Liver (tissue), 9 donors: ENCODE measurements around the gene IFRD1. TPM values are rescaled to one million over a fixed set of nuclear protein-coding genes. Genes with fewer than 3 reads are reported as not detected.

Source experiments
- DNase-seq: peaks from one replicate; pipeline ENCODE4 v3.0.0-alpha.2; 2017; ENCODE audit warnings: low spot score
- H3K27ac ChIP-seq, 2 donors: one replicate each; pipeline ENCODE4 v1.7.0; 2013; ENCODE audit warnings: inconsistent platforms in 2 of 2, low read length in 2 of 2, control low read depth in 1 of 2, low read depth in 1 of 2, mild to moderate bottlenecking in 1 of 2
- H3K27me3 ChIP-seq, 4 donors: one replicate each; pipeline versions ENCODE4 v1.6.1 to v1.7.0; 2013; ENCODE audit warnings: low read length in 3 of 4, inconsistent platforms in 1 of 4, mild to moderate bottlenecking in 1 of 4, moderate library complexity in 1 of 4; ENCODE audit not compliant: control insufficient read depth in 4 of 4, insufficient read depth in 4 of 4
- H3K36me3 ChIP-seq, 4 donors: one replicate each; pipeline versions ENCODE4 v1.6.1 to v1.7.0; 2013; ENCODE audit warnings: low read length in 3 of 4, mild to moderate bottlenecking in 3 of 4, low read depth in 1 of 4, moderate library complexity in 1 of 4; ENCODE audit not compliant: control insufficient read depth in 4 of 4, insufficient read depth in 3 of 4
- H3K4me1 ChIP-seq, 4 donors: one replicate each; pipeline versions ENCODE4 v1.6.1 to v1.7.0; 2013; ENCODE audit warnings: low read length in 3 of 4, mild to moderate bottlenecking in 3 of 4, moderate library complexity in 1 of 4; ENCODE audit not compliant: control insufficient read depth in 4 of 4, insufficient read depth in 4 of 4
- H3K4me3 ChIP-seq, 3 donors: one replicate each; pipeline versions ENCODE4 v1.6.1 to v1.7.0; 2013; ENCODE audit warnings: low read length in 3 of 3, control low read depth in 1 of 3, low read depth in 1 of 3, mild to moderate bottlenecking in 1 of 3
- H3K9ac ChIP-seq, 2 donors: one replicate each; pipeline ENCODE4 v1.7.0; 2013; ENCODE audit warnings: low read length in 2 of 2, mild to moderate bottlenecking in 2 of 2, moderate library complexity in 2 of 2, control low read depth in 1 of 2, low read depth in 1 of 2
- H3K9me3 ChIP-seq, 4 donors: one replicate each; pipeline versions ENCODE4 v1.6.1 to v1.7.0; 2013; ENCODE audit warnings: low read length in 3 of 4; ENCODE audit not compliant: control insufficient read depth in 4 of 4
- EGR1 ChIP-seq, 2 donors: IDR thresholded peaks; 2 replicates each; pipeline ENCODE4 v1.6.1; 2016 to 2018; ENCODE audit warnings: antibody characterized with exemption in 2 of 2, low read depth in 2 of 2
- FOXA1 ChIP-seq: IDR thresholded peaks from 2 replicates; pipeline ENCODE4 v1.6.1; 2016; ENCODE audit warnings: antibody characterized with exemption
- FOXA2 ChIP-seq: IDR thresholded peaks from 2 replicates; pipeline ENCODE4 v1.6.1; 2016; ENCODE audit warnings: antibody characterized with exemption
- GABPA ChIP-seq, 2 donors: IDR thresholded peaks in 1 of 2; conservative IDR thresholded peaks in 1 of 2; 2 replicates each; pipeline ENCODE4 v1.6.1; 2016; ENCODE audit warnings: antibody characterized with exemption in 2 of 2, mild to moderate bottlenecking in 1 of 2, moderate library complexity in 1 of 2
- HNF4A ChIP-seq, 2 donors: conservative IDR thresholded peaks; 2 replicates each; pipeline ENCODE4 v1.6.1; 2016; ENCODE audit warnings: antibody characterized with exemption in 2 of 2, mild to moderate bottlenecking in 2 of 2
- HNF4G ChIP-seq: IDR thresholded peaks from 2 replicates; pipeline ENCODE4 v1.6.1; 2016; ENCODE audit warnings: antibody characterized with exemption
- JUND ChIP-seq, 2 donors: IDR thresholded peaks; 2 replicates each; pipeline ENCODE4 v1.6.1; 2016; ENCODE audit warnings: antibody characterized with exemption in 2 of 2
- NR2F2 ChIP-seq: IDR thresholded peaks from 2 replicates; pipeline ENCODE4 v1.6.1; 2016; ENCODE audit warnings: antibody characterized with exemption
- RAD21 ChIP-seq, 2 donors: IDR thresholded peaks; 2 replicates each; pipeline ENCODE4 v1.6.1; 2016; ENCODE audit warnings: antibody characterized with exemption in 2 of 2, mild to moderate bottlenecking in 2 of 2
- RXRA ChIP-seq, 2 donors: IDR thresholded peaks; 2 replicates each; pipeline ENCODE4 v1.6.1; 2017 to 2018; ENCODE audit warnings: antibody characterized with exemption in 2 of 2, mild to moderate bottlenecking in 1 of 2
- SP1 ChIP-seq: IDR thresholded peaks from 2 replicates; pipeline ENCODE4 v1.6.1; 2018; ENCODE audit warnings: antibody characterized with exemption, mild to moderate bottlenecking
- TAF1 ChIP-seq: conservative IDR thresholded peaks from 2 replicates; pipeline ENCODE4 v1.6.1; 2016; ENCODE audit warnings: antibody characterized with exemption, mild to moderate bottlenecking
- WGBS: extraction: QIAGEN DNeasy Blood & Tissue Kit; methylation state at CpG from one replicate; pipeline ENCODE4 v1.1.7; 2013; 5-methylcytosine and 5-hydroxymethylcytosine counted together
- polyA plus RNA-seq, 2 donors: library from polyadenylated mRNA; stranded (reverse) in 1 of 2; unstranded in 1 of 2; fragments of 200-250 nt in 1 of 2; fragments of >200 nt in 1 of 2; fragmentation: Nextera tagmentation in 1 of 2; extraction: Ambion mirVana in 1 of 2; gene quantifications; one replicate each; pipeline versions ENCODE4 v1.2.1 to v1.2.3, GENCODE V29; 2013 to 2015
- total RNA-seq, 2 donors: library from RNA; depleted of rRNA; stranded (reverse); fragments of >200 nt; gene quantifications; one replicate each; pipeline ENCODE4 v1.2.3, GENCODE V29; 2014
- TF ChIP-seq, protein P1 (sequence below): IDR thresholded peaks from 2 replicates; pipeline ENCODE4 v1.6.1; 2016; ENCODE audit warnings: antibody characterized with exemption
- TF ChIP-seq, protein P2 (sequence below): IDR thresholded peaks from 2 replicates; pipeline ENCODE4 v1.6.1; 2016; ENCODE audit warnings: antibody characterized with exemption
- TF ChIP-seq, protein P3 (sequence below): IDR thresholded peaks from 2 replicates; pipeline ENCODE4 v1.6.1; 2016; ENCODE audit warnings: antibody characterized with exemption, mild to moderate bottlenecking
- TF ChIP-seq, protein P4 (sequence below): fragments of 150-350 bp; IDR thresholded peaks from 2 replicates; pipeline ENCODE4 v1.5.1; 2017; ENCODE audit warnings: improper control_type of control experiment, low read depth, low read length; ENCODE audit not compliant: missing input control
- donor health status: healthy.
- donor health status: healthy.
- donor health status: healthy.
- donor health status: healthy.
- donor health status: healthy.

IFRD1 gene
- total and polyA plus RNA-seq, 4 donors: 7.7 to 35.6 (median 21.1) TPM

DNA sequence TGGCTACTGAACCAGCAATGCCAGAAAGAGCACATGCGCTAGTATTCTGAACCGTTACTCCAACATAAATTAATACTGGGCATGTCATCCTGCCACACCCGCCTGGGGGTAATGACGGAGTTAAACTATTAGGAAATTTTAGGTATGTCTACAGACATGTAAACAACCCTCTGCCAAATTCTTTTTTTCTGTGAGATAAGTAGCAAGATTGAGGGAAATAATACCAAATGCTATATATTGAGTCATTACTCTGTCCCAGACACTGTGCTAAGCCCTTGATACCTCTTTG lies 37.9 kb downstream of the IFRD1 start:
- Histone ChIP-seq H3K4me1 (no peaks in the 10 kb centered on the region), H3K9me3 (no peaks in the 10 kb centered on the region), H3K36me3 (peaks cover 0 to 3% (median 0%) of the 10 kb centered on the region in 4 donors), H3K27me3 (no peaks in the 10 kb centered on the region), H3K4me3 (no peak overlapping the region), H3K9ac (no peak overlapping the region), H3K27ac (no peak overlapping the region)
- TF ChIP-seq, protein P1, sequence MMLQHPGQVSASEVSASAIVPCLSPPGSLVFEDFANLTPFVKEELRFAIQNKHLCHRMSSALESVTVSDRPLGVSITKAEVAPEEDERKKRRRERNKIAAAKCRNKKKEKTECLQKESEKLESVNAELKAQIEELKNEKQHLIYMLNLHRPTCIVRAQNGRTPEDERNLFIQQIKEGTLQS: no peak
- TF ChIP-seq FOXA2 (no peak), EGR1 (IDR thresholded peaks at IDR 0.05; ENCODE audit: low read depth in 2 of 2) (no peak), TAF1 (no peak), GABPA (IDR thresholded peaks at IDR 0.05 in 1 of 2, conservative IDR thresholded peaks at IDR 0.05 in 1 of 2) (no peak), FOXA1 (no peak), HNF4A (conservative IDR thresholded peaks at IDR 0.05) (no peak), NR2F2 (no peak), RAD21 (IDR thresholded peaks at IDR 0.05) (no peak), HNF4G (no peak), SP1 (no peak)
- TF ChIP-seq, protein P2, sequence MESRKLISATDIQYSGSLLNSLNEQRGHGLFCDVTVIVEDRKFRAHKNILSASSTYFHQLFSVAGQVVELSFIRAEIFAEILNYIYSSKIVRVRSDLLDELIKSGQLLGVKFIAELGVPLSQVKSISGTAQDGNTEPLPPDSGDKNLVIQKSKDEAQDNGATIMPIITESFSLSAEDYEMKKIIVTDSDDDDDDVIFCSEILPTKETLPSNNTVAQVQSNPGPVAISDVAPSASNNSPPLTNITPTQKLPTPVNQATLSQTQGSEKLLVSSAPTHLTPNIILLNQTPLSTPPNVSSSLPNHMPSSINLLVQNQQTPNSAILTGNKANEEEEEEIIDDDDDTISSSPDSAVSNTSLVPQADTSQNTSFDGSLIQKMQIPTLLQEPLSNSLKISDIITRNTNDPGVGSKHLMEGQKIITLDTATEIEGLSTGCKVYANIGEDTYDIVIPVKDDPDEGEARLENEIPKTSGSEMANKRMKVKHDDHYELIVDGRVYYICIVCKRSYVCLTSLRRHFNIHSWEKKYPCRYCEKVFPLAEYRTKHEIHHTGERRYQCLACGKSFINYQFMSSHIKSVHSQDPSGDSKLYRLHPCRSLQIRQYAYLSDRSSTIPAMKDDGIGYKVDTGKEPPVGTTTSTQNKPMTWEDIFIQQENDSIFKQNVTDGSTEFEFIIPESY: no peak
- TF ChIP-seq, protein P3, sequence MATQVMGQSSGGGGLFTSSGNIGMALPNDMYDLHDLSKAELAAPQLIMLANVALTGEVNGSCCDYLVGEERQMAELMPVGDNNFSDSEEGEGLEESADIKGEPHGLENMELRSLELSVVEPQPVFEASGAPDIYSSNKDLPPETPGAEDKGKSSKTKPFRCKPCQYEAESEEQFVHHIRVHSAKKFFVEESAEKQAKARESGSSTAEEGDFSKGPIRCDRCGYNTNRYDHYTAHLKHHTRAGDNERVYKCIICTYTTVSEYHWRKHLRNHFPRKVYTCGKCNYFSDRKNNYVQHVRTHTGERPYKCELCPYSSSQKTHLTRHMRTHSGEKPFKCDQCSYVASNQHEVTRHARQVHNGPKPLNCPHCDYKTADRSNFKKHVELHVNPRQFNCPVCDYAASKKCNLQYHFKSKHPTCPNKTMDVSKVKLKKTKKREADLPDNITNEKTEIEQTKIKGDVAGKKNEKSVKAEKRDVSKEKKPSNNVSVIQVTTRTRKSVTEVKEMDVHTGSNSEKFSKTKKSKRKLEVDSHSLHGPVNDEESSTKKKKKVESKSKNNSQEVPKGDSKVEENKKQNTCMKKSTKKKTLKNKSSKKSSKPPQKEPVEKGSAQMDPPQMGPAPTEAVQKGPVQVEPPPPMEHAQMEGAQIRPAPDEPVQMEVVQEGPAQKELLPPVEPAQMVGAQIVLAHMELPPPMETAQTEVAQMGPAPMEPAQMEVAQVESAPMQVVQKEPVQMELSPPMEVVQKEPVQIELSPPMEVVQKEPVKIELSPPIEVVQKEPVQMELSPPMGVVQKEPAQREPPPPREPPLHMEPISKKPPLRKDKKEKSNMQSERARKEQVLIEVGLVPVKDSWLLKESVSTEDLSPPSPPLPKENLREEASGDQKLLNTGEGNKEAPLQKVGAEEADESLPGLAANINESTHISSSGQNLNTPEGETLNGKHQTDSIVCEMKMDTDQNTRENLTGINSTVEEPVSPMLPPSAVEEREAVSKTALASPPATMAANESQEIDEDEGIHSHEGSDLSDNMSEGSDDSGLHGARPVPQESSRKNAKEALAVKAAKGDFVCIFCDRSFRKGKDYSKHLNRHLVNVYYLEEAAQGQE: no peak
- WGBS: 98% methylated on average over 4 of the region's 4 CpGs
- DNase-seq: no peak

DNA sequence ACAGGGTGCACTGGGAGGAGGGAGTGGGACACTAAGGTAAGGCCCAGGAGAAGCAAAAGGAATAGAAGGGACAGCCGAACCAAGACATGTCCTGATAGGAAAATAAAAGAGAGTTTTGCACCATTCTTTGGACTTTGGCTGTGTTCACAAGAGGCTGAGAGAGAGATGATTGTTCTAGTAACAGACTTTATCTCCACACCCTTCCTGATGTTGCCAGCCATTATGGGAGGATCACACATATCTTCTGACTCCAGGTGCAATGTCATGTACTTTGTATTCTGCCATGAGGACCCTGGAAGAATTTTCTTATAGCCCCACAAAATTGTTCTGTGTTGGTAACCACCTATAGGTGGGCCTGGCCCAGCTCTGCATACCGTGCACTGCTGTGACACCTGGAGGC lies 41.9 kb downstream of the IFRD1 start:
- no peak overlapping the region for H3K4me3 ChIP-seq
- no peak for DNase-seq
- H3K9ac ChIP-seq: no peak overlapping the region
- peaks cover 0 to 1% (median 0%) of the 10 kb centered on the region in 4 donors for H3K36me3 ChIP-seq
- H3K4me1 ChIP-seq: peaks cover 0 to 7% (median 2%) of the 10 kb centered on the region in 4 donors
- no peaks in the 10 kb centered on the region for H3K27me3 ChIP-seq
- no peak overlapping the region for H3K27ac ChIP-seq
- H3K9me3 ChIP-seq: no peaks in the 10 kb centered on the region
- 91% methylated on average over 2 of the region's 2 CpGs for WGBS
- no peak for TF ChIP-seq FOXA2
- TF ChIP-seq, protein P4, sequence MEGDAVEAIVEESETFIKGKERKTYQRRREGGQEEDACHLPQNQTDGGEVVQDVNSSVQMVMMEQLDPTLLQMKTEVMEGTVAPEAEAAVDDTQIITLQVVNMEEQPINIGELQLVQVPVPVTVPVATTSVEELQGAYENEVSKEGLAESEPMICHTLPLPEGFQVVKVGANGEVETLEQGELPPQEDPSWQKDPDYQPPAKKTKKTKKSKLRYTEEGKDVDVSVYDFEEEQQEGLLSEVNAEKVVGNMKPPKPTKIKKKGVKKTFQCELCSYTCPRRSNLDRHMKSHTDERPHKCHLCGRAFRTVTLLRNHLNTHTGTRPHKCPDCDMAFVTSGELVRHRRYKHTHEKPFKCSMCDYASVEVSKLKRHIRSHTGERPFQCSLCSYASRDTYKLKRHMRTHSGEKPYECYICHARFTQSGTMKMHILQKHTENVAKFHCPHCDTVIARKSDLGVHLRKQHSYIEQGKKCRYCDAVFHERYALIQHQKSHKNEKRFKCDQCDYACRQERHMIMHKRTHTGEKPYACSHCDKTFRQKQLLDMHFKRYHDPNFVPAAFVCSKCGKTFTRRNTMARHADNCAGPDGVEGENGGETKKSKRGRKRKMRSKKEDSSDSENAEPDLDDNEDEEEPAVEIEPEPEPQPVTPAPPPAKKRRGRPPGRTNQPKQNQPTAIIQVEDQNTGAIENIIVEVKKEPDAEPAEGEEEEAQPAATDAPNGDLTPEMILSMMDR: no peak
- no peak for TF ChIP-seq GABPA (IDR thresholded peaks at IDR 0.05 in 1 of 2, conservative IDR thresholded peaks at IDR 0.05 in 1 of 2)
- TF ChIP-seq JUND (IDR thresholded peaks at IDR 0.05): no peak
- TF ChIP-seq EGR1 (IDR thresholded peaks at IDR 0.05; ENCODE audit: low read depth in 2 of 2): no peak
- no peak for TF ChIP-seq SP1
- no peak for TF ChIP-seq TAF1
- TF ChIP-seq NR2F2: no peak
- TF ChIP-seq RXRA (IDR thresholded peaks at IDR 0.05): no peak
